Inflammatory macrophage (primary cell): Measurements from ENCODE around the gene RDH16.
"Not testable (repeated sequence)": the region's sequence is repeated elsewhere in the genome, so short reads cannot be mapped to it uniquely, and the experiment has no call there.

Experiments
- DNase-seq, 2 donors: peaks; one replicate each; pipeline ENCODE4 v3.0.0-alpha.2; 2020 to 2022

RDH16 gene

GRCh38 chr12:56988207-56988739 lies 30.9 kb upstream of the RDH16 start:
- peak; percentile 31 to 52 for DNase-seq

GRCh38 chr12:56987551-56988053 lies 30.2 kb upstream of the RDH16 start:
- DNase-seq = peak; percentile 82 to 87

- no peak for DNase-seq
Observed at GRCh38 chr12:56987011-56987410, 29.6 kb upstream of the RDH16 start.

- not testable (repeated sequence) for DNase-seq
Observed at GRCh38 chr12:56985714-56986113, 28.3 kb upstream of the RDH16 start.

- no peak for DNase-seq
Observed at GRCh38 chr12:56983386-56983785, 26.0 kb upstream of the RDH16 start.

DNA sequence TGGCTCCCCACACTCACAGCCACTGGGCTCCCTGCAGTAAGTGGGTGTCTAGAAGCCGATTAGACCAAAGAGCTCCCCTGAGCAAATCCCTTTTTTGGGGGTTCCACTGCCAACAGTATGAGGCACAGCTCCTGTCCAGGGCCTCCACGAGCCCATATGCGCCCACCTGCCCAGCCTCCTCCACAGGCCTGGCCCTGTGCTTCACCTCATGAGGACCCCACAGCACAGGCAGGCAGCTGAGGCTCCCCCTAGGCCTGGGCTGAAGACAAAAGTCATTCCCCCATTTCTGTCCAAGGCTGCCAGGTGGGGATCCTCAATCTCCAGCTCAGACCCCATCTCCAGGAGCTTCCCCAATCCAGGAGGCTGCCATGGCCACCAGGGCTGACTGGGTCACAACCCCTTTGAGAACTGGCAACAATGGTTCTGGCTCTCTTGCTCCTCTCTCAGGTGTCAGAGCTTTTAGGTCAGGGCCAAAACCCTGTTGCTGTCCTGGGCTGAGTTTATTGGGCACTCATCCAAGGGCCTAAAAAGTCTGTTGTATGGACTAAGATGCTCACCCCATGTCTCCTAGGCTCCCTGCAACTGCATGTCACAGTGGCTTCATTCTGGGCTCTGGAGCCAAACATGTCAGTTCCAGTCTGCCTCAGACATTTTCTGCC lies 25.3 kb upstream of the RDH16 start:
- not testable (repeated sequence) for DNase-seq

DNA sequence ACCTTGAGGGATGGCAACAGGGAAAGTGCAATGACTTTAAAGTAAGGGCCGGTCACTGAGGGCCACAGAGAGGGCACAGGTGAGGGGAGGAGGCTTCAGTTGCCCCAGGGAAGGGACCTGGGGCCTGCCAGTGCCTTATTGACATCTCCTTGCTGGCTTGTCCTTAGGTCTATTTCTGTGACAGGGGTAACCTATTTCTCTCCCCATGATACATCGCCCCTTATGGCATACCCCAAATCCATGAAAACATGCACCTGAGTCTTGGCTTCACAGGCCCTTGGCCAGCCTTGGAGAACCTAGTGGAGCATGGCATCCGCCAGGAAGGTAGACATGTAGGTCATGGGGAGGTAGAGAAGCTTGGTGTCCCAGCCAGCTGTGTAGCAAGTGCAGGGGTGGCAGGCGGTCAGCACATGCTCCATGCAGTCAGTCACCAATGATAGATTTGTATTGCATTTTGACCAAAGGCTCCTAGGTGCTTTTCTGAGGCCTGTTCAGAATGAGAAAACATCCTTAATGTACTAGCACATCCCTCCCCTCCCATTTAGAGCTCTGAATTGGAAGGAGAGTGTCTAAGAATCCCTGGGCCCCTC lies 23.6 kb upstream of the RDH16 start:
- no peak for DNase-seq

DNA sequence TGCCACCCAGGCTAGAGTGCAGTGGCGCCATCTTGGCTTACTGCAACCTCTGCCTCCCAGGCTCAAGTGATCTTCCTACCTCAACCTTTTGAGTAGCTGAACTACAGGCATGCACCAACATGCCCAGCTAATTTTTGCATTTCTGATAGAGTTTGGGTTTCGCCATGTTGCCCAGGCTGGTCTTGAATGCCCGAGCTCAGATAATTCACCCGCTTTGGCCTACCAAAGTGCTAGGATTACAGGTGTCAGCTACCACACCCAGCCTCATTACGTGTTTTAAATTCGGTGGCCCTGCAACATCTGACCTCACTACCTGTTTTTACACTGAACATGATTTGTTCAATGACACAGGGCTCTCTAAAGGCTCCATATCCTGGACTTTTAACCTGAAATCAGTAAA lies 22.9 kb upstream of the RDH16 start:
- no peak for DNase-seq

GRCh38 chr12:56979628-56980027 lies 22.2 kb upstream of the RDH16 start:
- DNase-seq = no peak

DNA sequence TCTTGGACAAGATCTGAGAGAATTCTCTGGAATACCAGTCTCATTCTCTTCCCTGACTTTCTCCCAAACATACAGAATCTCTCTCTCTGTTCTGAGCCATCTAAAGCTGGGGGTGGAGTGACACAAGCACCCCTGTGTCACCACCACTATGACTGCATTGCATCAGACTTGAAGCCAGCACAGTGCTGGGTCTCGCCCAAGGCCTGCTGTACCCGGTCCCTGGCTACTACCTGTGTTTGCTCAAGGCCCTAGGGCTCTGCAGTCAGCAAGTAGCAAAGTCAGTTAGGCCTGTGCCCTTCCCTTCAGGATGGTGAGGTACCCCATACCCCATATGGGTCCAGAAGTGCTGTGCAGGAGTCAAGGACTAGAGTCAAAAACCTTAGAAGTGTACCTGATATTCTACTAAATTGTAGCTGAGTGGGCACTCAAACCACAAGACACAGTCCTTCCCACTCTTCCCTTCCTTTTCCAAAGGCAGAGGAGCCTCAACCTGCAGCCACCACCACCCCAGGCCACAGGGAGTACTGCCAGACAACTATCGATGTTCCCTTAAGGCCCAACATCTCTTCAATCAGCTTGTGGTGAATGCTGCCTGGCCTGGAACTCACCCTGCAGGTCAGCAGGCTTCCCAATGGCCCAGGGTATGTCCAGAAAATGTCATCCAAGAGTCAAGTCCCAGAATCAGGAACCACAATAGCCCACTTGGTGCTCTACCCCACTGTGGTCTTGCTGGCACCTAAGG lies 21.2 kb upstream of the RDH16 start:
- DNase-seq = peak; percentile 13 to 39

GRCh38 chr12:56977361-56977760 lies 20.0 kb upstream of the RDH16 start:
- DNase-seq = not testable (repeated sequence)

DNA sequence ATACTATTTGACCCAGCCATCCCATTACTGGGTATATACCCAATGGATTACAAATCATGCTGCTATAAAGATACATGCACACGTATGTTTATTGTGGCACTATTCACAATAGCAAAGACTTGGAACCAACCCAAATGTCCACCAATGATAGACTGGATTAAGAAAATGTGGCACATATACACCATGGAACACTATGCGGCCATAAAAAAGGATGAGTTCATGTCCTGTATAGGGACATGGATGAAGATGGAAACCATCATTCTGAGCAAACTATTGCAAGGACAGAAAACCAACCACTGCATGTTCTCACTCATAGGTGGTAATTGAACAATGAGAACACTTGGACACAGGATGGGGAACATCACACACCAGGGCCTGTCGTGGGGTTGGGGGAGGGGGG lies 16.8 kb upstream of the RDH16 start:
- DNase-seq = not testable (repeated sequence)

- DNase-seq = not testable (repeated sequence)
Observed at GRCh38 chr12:56968910-56969309, 11.5 kb upstream of the RDH16 start.

- DNase-seq = not testable (repeated sequence)
Observed at GRCh38 chr12:56965997-56966642, 8.7 kb upstream of the RDH16 start.

DNA sequence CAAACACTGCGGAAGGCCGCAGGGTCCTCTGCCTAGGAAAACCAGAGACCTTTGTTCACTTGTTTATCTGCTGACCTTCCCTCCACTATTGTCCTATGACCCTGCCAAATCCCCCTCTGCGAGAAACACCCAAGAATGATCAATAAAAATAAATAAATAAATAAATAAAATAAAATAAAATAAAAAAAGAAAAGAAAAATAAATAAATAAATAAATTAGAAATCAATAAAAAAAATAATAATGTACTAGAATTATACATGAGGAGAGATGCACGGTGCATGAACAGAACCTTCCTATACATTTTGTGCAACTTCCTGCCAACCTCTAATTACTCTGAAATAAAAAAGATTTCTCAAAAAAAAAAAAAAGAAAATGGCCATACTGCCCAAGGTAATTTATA lies 7.7 kb upstream of the RDH16 start:
- DNase-seq = not testable (repeated sequence)

- not testable (repeated sequence) for DNase-seq
Observed at GRCh38 chr12:56963557-56963956, 6.1 kb upstream of the RDH16 start.

GRCh38 chr12:56962247-56962646 lies 4.8 kb upstream of the RDH16 start:
- not testable (repeated sequence) for DNase-seq

DNA sequence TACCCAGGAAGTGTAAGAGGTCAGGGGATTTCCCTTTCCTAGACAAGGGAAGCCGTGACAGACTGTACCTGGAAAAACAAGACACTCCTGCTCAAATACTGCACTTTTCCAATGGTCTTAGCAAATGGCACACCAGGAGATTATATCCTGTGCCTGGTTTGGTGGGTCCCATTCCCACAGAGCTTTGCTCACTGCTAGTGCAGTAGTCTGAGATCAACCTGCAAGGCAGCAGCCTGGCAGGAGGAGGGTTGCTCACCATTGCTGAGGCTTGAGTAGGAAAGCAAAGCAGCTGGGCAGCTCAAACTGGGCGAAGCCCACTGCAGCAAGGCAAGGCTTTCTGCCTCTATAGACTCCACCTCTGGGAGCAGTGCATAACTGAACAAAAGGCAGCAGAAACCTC lies 1.0 kb upstream of the RDH16 start:
- DNase-seq = no peak

GRCh38 chr12:56955631-56956256 lies 1.7 kb downstream of the RDH16 start:
- peak in 1 of 2 donors; percentile 46 for DNase-seq

DNA sequence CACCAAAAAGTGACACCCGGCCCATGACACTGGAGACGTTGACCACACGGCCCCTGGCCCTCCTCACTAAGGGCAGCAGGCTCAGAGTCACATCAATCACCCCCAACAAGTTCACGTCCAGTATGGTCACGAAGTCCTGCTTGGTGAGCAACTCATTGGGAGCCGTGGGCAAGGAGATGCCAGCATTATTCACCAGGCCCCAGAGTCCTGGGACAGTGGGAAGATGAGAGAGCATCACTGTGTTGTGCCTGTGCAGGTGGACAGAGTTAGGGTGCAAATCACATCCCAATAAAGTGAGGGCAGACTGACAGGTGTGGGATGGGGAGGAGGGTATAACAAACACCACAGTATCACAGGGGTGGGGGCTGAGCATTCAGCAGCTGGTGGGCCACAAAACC lies 2.5 kb downstream of the RDH16 start:
- no peak for DNase-seq

GRCh38 chr12:56954057-56954957 lies 3.1 kb downstream of the RDH16 start:
- DNase-seq = no peak
